Transverse colon (tissue), 4 donors: ENCODE measurements around the gene TADA2B. TPM values are rescaled to one million over a fixed set of nuclear protein-coding genes. Genes with fewer than 3 reads are reported as not detected.

Experiments
- DNase-seq: peaks from one replicate; pipeline ENCODE4 v3.0.0-alpha.2; 2019
- H3K27ac ChIP-seq, 4 donors: fragments of 200-600 bp; sonication (generic); 2 replicates each; pipeline ENCODE4 v1.5.1; 2016 to 2018; ENCODE audit warnings: inconsistent platforms in 4 of 4
- H3K27me3 ChIP-seq: fragments of 200-600 bp; sonication (generic); 2 replicates; pipeline ENCODE4 v1.5.1; 2017; ENCODE audit warnings: inconsistent platforms
- H3K36me3 ChIP-seq, 4 donors: fragments of 200-600 bp; sonication (generic); 2 replicates each; pipeline ENCODE4 v1.5.1; 2017 to 2019; ENCODE audit warnings: inconsistent platforms in 4 of 4
- H3K4me1 ChIP-seq, 4 donors: fragments of 200-600 bp; sonication (generic); 2 replicates each; pipeline ENCODE4 v1.5.1; 2017 to 2020; ENCODE audit warnings: inconsistent platforms in 4 of 4
- H3K4me3 ChIP-seq, 4 donors: fragments of 200-600 bp; sonication (generic); 1 replicate in 1 of 4; 2 replicates in 3 of 4; pipeline versions ENCODE4 v1.5.1 to v1.6.1; 2017 to 2019; ENCODE audit warnings: inconsistent platforms in 4 of 4
- H3K9me3 ChIP-seq, 2 donors: fragments of 200-600 bp; sonication (generic); 2 replicates each; pipeline ENCODE4 v1.5.1; 2017 to 2019; ENCODE audit warnings: inconsistent platforms in 2 of 2
- EP300 ChIP-seq: sonication (generic); formaldehyde crosslinking; IDR thresholded peaks from one replicate; pipeline ENCODE4 v1.6.1; 2017; ENCODE audit warnings: antibody characterized with exemption, low read depth
- POLR2A ChIP-seq: fragments of 450-650 bp; IDR thresholded peaks from one replicate; pipeline ENCODE4 v1.6.1; 2016; ENCODE audit warnings: antibody characterized with exemption, mild to moderate bottlenecking, moderate library complexity
- POLR2AphosphoS5 ChIP-seq, 3 donors: sonication (generic); formaldehyde crosslinking; IDR thresholded peaks; one replicate each; pipeline ENCODE4 v1.6.1; 2016; ENCODE audit warnings: antibody characterized with exemption in 3 of 3
- WGBS, 2 donors: methylation state at CpG; one replicate each; pipeline ENCODE4 v1.1.5; 2018; ENCODE audit warnings: low coverage in 1 of 2; 5-methylcytosine and 5-hydroxymethylcytosine counted together
- in situ Hi-C, 4 donors: fragments of 200-750 bp; cut with MboI; loops; one replicate each; pipeline versions ENCODE4 v1.15.0 to v1.15.1; 2017; ENCODE audit warnings: low sequenced_read_pairs in 3 of 4, low pct_ligation_motif_present in 1 of 4, low pct_unique_long_range_greater_than_20kb in 1 of 4
- intact Hi-C: fragments of 100-400 bp; cut with DNase I; formaldehyde crosslinking; loops from one replicate; pipeline ENCODE4 v1.15.1; 2023; ENCODE audit warnings: low total_unique reads
- total RNA-seq, 4 donors: library from RNA; depleted of rRNA; stranded (reverse); fragments of >200 nt; gene quantifications; one replicate each; pipeline ENCODE4 v1.1.0, GENCODE V29; 2016
- TF ChIP-seq, protein P1 (sequence below), 5 experiments: fragments of 200-600 bp in 3 of 5; fragments of 450-650 bp in 2 of 5; sonication (generic) in 3 of 5; IDR thresholded peaks; 1 replicate in 2 of 5; 2 replicates in 3 of 5; pipeline ENCODE4 v1.5.1; 2016 to 2017; ENCODE audit warnings: antibody characterized with exemption in 5 of 5, inconsistent platforms in 3 of 5, mild to moderate bottlenecking in 2 of 5, moderate library complexity in 1 of 5

Gene TADA2B
- total RNA-seq, 4 donors from 2014 or later: 18.7 to 31.8 (median 27.4) TPM

DNA sequence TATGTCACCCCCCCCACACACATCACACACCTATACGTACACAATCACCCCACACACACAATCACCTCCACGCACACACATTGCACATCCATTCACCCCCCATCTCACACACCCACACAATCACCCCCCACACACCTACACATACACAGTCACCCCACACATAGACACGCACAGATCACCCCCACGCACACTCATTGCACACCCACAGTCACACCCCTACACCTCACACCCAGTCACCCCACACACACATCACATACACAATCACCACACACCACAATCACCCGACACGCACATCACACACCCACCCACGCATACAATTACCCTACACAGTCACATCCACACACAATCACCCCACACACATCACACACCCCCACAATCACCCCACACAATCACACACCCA lies 15.9 kb upstream of the TADA2B start:
- intact Hi-C loops: no loop called here
- 93 to 100% methylated on average over 7 of the region's 7 CpGs for WGBS, 2 donors
- peaks cover 0 to 47% (median 16%) of the 10 kb centered on the region in 4 donors for H3K36me3 ChIP-seq

DNA sequence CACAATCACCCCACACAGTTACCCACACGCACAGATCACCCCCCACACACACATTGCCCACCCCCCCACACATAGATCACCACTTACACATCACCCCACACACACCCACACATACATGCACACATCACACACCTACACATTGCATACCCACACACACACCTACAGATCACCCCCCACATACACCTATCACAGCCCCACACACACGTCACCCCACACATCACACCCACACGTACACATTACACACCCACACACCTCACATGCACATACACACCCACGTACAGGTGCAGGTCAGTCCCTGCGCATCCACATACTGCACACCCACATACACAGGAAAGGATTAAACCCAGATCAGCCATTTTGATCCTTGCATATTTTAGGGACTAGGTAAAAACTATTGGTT lies 15.3 kb upstream of the TADA2B start:
- in situ Hi-C loops: no loop called here

More for the DNA sequence above, 15.9 kb upstream of the TADA2B start:
- Histone ChIP-seq H3K9me3 (no peaks in the 10 kb centered on the region), H3K4me1 (no peaks in the 10 kb centered on the region), H3K27ac (no peak overlapping the region), H3K4me3 (no peak overlapping the region), H3K27me3 (no peaks in the 10 kb centered on the region)
- DNase-seq: no peak
- in situ Hi-C loops: no loop called here
- TF ChIP-seq EP300: no peak
- no peak for TF ChIP-seq POLR2A
- TF ChIP-seq POLR2AphosphoS5 (IDR thresholded peaks at IDR 0.05): no peak
- TF ChIP-seq, protein P1, sequence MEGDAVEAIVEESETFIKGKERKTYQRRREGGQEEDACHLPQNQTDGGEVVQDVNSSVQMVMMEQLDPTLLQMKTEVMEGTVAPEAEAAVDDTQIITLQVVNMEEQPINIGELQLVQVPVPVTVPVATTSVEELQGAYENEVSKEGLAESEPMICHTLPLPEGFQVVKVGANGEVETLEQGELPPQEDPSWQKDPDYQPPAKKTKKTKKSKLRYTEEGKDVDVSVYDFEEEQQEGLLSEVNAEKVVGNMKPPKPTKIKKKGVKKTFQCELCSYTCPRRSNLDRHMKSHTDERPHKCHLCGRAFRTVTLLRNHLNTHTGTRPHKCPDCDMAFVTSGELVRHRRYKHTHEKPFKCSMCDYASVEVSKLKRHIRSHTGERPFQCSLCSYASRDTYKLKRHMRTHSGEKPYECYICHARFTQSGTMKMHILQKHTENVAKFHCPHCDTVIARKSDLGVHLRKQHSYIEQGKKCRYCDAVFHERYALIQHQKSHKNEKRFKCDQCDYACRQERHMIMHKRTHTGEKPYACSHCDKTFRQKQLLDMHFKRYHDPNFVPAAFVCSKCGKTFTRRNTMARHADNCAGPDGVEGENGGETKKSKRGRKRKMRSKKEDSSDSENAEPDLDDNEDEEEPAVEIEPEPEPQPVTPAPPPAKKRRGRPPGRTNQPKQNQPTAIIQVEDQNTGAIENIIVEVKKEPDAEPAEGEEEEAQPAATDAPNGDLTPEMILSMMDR (IDR thresholded peaks at IDR 0.05): no peak

DNA sequence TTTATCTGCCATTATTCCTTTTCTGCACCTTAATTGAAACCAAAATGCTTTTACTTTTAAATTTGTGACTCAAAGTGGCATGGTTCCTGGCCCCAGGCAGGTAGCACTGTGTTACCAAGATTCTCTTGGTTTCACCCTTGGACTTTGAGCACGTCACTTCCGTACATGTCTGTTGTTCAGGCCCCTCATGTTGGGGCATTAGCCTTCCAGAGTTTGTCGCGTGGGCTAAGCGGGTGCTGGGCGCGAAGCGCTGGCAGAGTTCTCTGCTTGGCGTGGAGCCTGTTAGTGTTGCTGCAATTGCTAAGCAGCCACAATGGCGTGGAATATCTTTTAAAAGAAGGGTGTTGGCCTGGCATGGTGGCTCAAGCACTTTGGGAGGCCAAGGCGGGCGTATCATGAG lies 14.0 kb upstream of the TADA2B start:
- WGBS, 2 donors: 83 to 96% methylated on average over 2 to 12 of the region's 12 CpGs
- peaks cover 0 to 33% (median 13%) of the 10 kb centered on the region in 4 donors for H3K36me3 ChIP-seq
- H3K27ac ChIP-seq: no peak overlapping the region

More for the DNA sequence above, 15.3 kb upstream of the TADA2B start:
- WGBS, 2 donors: 76 to 93% methylated on average over 3 to 5 of the region's 5 CpGs
- H3K27me3 ChIP-seq: no peaks in the 10 kb centered on the region
- H3K4me3 ChIP-seq: no peak overlapping the region
- H3K9me3 ChIP-seq: no peaks in the 10 kb centered on the region
- no peak for DNase-seq
- no peaks in the 10 kb centered on the region for H3K4me1 ChIP-seq
- intact Hi-C loops: no loop called here
- TF ChIP-seq POLR2AphosphoS5 (IDR thresholded peaks at IDR 0.05) (no peak), POLR2A (no peak), EP300 (no peak)
- TF ChIP-seq, protein P1 (IDR thresholded peaks at IDR 0.05): no peak
- no peak overlapping the region for H3K27ac ChIP-seq
- H3K36me3 ChIP-seq: peaks cover 0 to 46% (median 16%) of the 10 kb centered on the region in 4 donors

DNA sequence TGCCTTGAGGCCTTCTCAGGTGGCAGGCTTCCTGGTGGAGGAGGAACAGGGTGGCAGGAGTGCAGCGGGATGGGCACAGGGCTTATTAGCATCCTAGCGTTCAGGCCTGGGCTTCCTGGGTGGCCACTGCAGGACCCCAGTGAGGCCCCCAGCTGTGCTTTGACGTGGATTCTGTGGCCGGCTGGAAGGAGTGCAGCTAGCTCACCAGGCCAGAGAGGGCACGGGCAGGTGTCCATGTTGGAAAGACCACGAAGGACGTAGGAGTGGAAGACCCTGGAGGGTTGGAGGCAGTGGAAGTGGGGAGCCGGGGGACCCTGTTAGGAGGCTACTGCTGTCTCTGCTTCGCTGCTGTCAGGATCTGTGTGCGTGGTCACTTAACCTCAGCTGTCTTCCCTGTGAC lies 13.3 kb upstream of the TADA2B start:
- no peak overlapping the region for H3K4me3 ChIP-seq
- WGBS, 2 donors: 83 to 100% methylated on average over 1 to 10 of the region's 10 CpGs
- no peak for TF ChIP-seq POLR2AphosphoS5 (IDR thresholded peaks at IDR 0.05)
- no peak for TF ChIP-seq POLR2A
- TF ChIP-seq EP300: no peak
- TF ChIP-seq, protein P1 (IDR thresholded peaks at IDR 0.05): no peak
- peaks cover 0 to 33% (median 10%) of the 10 kb centered on the region in 4 donors for H3K36me3 ChIP-seq
- no peaks in the 10 kb centered on the region for H3K9me3 ChIP-seq
- intact Hi-C loops: no loop called here
- in situ Hi-C loops: no loop called here
- H3K4me1 ChIP-seq: no peaks in the 10 kb centered on the region
- no peak for DNase-seq
- no peaks in the 10 kb centered on the region for H3K27me3 ChIP-seq
- H3K27ac ChIP-seq: no peak overlapping the region

More for the DNA sequence above, 14.0 kb upstream of the TADA2B start:
- in situ Hi-C loops (no loop called here), intact Hi-C loops (no loop called here)
- Histone ChIP-seq H3K27me3 (no peaks in the 10 kb centered on the region), H3K4me3 (no peak overlapping the region), H3K4me1 (no peaks in the 10 kb centered on the region), H3K9me3 (no peaks in the 10 kb centered on the region)
- DNase-seq: no peak
- TF ChIP-seq EP300 (no peak), POLR2A (no peak), POLR2AphosphoS5 (IDR thresholded peaks at IDR 0.05) (no peak)
- TF ChIP-seq, protein P1 (IDR thresholded peaks at IDR 0.05): no peak
